WERI-Rb-1 (cell line): ENCODE results near the gene ITGA8.
"Not testable (repeated sequence)": the region's sequence is repeated elsewhere in the genome, so short reads cannot be mapped to it uniquely, and the experiment has no call there.

ENCODE experiments used
- DNase-seq: peaks from one replicate; pipeline ENCODE4 v3.0.0-alpha.2; 2020
- H3K27ac ChIP-seq: fragments of 250-450 bp; sonication (Bioruptor Pico); 2 replicates; pipeline ENCODE4 v1.5.1; 2020; ENCODE audit warnings: mild to moderate bottlenecking, moderate library complexity
- H3K27me3 ChIP-seq: fragments of 250-450 bp; sonication (Bioruptor Pico); 2 replicates; pipeline ENCODE4 v1.5.1; 2021; ENCODE audit warnings: mild to moderate bottlenecking, low read depth, moderate library complexity; ENCODE audit not compliant: insufficient read depth, severe bottlenecking
- H3K36me3 ChIP-seq: fragments of 250-450 bp; sonication (Bioruptor Pico); 2 replicates; pipeline ENCODE4 v1.5.1; 2020; ENCODE audit warnings: mild to moderate bottlenecking, moderate library complexity
- H3K4me3 ChIP-seq: 2 replicates; pipeline ENCODE4 v1.5.1; 2011; ENCODE audit warnings: low read depth, mild to moderate bottlenecking, control low read depth, low read length
- H3K9me3 ChIP-seq: fragments of 250-450 bp; sonication (Bioruptor Pico); 2 replicates; pipeline ENCODE4 v1.5.1; 2021; ENCODE audit warnings: mild to moderate bottlenecking, moderate library complexity; ENCODE audit not compliant: severe bottlenecking
- TF ChIP-seq, protein P1 (sequence below): IDR thresholded peaks from 2 replicates; pipeline ENCODE4 v1.5.1; 2011; ENCODE audit warnings: low read depth, mild to moderate bottlenecking, control low read depth, inconsistent platforms, low read length

Gene ITGA8

DNA sequence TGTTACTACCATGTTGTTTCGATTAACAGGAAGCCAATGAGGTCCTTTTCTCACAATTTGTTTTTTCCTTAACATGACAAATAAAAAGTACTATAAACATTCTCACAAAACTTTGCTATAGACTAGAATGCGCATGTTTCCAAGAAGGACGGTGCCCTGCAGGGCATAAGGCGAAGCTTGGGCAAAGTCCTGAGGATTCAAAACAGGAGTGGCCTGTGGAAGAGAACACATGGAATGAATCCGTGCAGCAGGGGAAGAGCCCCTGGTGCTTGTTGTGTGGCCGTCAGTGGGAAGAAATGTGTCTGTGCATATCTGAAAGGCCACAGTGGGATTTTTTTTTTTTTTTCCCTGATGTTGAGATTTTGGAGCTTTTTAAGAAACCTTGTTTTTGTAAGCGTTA is 67.6 kb downstream of the ITGA8 start:
- DNase-seq, result no peak
- no peaks in the 10 kb centered on the region for H3K36me3 ChIP-seq
- no peaks in the 10 kb centered on the region for H3K27me3 ChIP-seq
- no peak overlapping the region for H3K27ac ChIP-seq
- TF ChIP-seq, protein P1, sequence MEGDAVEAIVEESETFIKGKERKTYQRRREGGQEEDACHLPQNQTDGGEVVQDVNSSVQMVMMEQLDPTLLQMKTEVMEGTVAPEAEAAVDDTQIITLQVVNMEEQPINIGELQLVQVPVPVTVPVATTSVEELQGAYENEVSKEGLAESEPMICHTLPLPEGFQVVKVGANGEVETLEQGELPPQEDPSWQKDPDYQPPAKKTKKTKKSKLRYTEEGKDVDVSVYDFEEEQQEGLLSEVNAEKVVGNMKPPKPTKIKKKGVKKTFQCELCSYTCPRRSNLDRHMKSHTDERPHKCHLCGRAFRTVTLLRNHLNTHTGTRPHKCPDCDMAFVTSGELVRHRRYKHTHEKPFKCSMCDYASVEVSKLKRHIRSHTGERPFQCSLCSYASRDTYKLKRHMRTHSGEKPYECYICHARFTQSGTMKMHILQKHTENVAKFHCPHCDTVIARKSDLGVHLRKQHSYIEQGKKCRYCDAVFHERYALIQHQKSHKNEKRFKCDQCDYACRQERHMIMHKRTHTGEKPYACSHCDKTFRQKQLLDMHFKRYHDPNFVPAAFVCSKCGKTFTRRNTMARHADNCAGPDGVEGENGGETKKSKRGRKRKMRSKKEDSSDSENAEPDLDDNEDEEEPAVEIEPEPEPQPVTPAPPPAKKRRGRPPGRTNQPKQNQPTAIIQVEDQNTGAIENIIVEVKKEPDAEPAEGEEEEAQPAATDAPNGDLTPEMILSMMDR, result no peak
- H3K9me3 ChIP-seq, result no peaks in the 10 kb centered on the region
- H3K4me3 ChIP-seq, result no peak overlapping the region

DNA sequence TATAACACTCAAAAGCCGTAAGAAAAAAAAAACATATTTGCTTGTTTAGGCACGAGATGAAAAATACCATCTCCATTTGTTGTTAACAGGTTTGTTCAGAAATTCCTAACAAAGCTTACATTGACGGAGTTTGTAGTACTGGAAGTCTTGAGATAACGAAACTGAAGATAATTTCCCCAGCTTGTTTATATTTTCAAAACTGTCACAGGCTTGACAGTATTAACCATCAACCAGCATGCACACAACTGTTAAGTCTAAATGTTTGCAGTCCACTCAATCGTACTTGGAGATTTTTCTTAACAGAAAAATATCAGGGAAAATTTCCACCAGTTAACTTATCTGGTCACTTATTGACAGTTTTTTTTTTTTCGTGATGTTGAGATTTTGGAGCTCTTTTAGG is 68.5 kb downstream of the ITGA8 start:
- no peaks in the 10 kb centered on the region for H3K36me3 ChIP-seq
- H3K4me3 ChIP-seq, result no peak overlapping the region
- no peak overlapping the region for H3K27ac ChIP-seq
- TF ChIP-seq, protein P1, result no peak
- H3K9me3 ChIP-seq, result no peaks in the 10 kb centered on the region
- no peaks in the 10 kb centered on the region for H3K27me3 ChIP-seq
- no peak for DNase-seq

DNA sequence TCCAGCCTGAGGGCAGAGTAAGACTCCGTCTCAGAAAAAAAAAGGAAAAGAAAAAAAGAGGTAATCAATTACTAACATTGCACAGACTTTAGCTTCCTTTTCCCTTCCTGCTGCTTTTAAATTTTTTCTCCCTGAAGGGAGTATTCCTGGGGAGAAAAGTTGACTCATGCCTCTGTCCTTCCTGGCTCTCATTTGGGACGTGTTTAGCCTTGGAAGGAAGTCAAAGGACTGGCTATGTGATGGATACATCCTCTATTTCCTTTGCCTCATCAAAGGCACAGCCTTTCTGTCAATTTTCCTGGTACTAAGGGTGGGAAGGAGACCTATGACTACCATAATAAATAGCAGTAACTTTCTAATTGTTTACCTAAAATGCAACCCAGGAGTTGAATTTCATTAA is 77.6 kb downstream of the ITGA8 start:
- TF ChIP-seq, protein P1, result no peak
- DNase-seq, result no peak
- no peaks in the 10 kb centered on the region for H3K9me3 ChIP-seq
- no peak overlapping the region for H3K27ac ChIP-seq
- H3K36me3 ChIP-seq, result no peaks in the 10 kb centered on the region
- no peaks in the 10 kb centered on the region for H3K27me3 ChIP-seq
- H3K4me3 ChIP-seq, result no peak overlapping the region

DNA sequence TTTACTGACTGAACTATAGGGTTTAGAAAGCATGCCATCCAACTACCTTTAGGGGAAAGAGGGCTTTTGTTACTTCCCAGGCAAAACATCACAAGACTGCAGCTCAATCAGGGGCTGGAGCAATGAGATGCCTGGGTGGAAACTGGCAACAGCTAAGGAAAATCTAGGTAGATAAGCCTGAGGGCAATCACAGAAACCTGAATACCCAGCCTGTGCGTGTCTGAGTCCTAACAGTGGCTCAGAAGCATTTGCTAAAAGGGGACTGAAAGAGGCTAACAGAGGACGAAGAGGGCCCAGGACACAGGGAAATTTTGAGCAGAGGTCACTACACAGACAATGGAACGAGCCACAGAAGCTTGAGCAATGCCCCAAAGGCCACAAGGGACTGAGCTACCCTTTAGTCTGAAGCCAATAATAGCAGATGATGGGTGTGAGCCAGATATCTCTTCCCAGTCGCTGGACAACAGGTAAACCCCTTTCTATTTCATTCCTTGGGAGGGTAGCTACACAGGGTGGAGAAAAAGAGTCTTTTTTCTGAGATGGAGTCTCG is 79.1 kb downstream of the ITGA8 start:
- H3K27ac ChIP-seq, result no peak overlapping the region
- no peaks in the 10 kb centered on the region for H3K36me3 ChIP-seq

DNA sequence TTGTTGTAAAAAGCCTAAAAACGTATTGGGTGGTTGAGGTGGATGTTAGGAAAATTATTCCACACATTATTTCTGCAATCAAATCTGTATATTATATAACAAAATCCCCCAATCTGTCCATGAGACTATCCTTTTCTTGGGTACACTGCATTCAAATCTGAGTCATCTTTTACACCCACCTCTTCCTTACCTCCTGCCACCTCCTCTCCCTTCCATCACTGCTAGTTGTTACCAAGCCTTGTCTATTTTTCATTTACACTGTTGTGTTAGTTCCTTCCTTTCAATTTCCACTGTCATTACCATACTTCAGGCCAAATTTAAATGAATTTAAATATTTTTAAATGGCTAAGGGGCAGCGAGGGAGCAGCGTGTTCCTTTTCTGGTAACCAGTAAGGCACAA is 83.3 kb downstream of the ITGA8 start:
- Histone ChIP-seq H3K27me3 (no peaks in the 10 kb centered on the region), H3K4me3 (no peak overlapping the region), H3K27ac (no peak overlapping the region), H3K36me3 (no peaks in the 10 kb centered on the region), H3K9me3 (no peaks in the 10 kb centered on the region)
- TF ChIP-seq, protein P1, result no peak
- no peak for DNase-seq

More for the DNA sequence above, 79.1 kb downstream of the ITGA8 start:
- Histone ChIP-seq H3K9me3 (no peaks in the 10 kb centered on the region), H3K4me3 (no peak overlapping the region), H3K27me3 (no peaks in the 10 kb centered on the region)
- DNase-seq, result no peak
- TF ChIP-seq, protein P1, result no peak

DNA sequence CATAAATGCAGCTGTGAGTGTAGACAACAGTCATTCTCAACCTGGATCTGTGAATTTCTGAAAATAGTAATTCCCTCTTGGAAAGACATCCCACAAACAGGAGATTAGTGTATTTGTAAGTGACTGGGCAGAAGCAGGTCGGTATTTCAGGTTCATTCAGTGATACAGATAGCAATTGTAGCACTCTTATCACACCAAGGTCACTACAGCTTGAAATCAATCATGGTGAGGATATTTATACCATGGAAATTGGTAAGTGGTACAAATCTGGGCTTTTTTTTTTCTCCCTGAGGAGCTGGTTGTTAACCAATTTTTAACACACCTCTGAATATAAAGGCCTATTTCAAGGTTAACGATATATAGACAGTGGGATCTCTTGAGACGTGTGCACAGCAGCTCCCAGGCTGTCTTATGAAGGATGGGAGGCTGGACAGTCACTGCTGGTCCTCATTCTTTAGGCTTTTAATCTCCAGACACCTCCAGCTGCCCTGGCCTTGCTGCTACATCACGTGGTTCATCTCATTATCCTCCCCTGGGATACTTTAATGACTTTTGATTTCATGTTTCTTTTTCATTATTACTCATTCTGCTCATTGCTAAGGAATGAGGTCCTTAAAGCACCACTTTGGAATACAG is 87.1 kb downstream of the ITGA8 start:
- no peaks in the 10 kb centered on the region for H3K27me3 ChIP-seq

DNA sequence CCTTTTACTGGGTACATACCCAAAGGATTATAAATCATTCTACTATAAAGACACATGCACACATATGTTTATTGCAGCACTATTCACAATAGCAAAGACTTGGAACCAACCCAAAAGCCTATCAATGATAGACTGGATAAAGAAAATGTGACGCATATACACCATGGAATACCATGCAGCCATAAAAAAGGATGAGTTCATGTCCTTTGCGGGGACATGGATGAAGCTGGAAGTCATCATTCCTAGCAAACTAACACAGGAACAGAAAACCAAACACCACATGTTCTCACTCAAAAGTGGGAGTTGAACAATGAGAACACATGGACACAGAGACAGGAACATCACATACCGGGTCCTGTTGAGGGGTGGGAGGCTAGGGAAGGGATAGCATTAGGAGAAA is 88.5 kb downstream of the ITGA8 start:
- not testable (repeated sequence) for H3K9me3 ChIP-seq, H3K36me3 ChIP-seq, H3K4me3 ChIP-seq, DNase-seq, H3K27me3 ChIP-seq, H3K27ac ChIP-seq

More for the DNA sequence above, 87.1 kb downstream of the ITGA8 start:
- peak; percentile 6 for DNase-seq
- Histone ChIP-seq H3K27ac (no peak overlapping the region), H3K4me3 (no peak overlapping the region), H3K9me3 (no peaks in the 10 kb centered on the region), H3K36me3 (no peaks in the 10 kb centered on the region)
- TF ChIP-seq, protein P1, result no peak
